ENCODE results near the gene ARHGAP42. TPM values are rescaled to one million over a fixed set of nuclear protein-coding genes. Genes with fewer than 3 reads are reported as not detected.
A peak's percentile ranks its signal among the peaks of the same experiment; 100 is the strongest.

ARHGAP42 gene
- total RNA-seq, 1 donor from 2014 or later: 21.2 TPM

DNA sequence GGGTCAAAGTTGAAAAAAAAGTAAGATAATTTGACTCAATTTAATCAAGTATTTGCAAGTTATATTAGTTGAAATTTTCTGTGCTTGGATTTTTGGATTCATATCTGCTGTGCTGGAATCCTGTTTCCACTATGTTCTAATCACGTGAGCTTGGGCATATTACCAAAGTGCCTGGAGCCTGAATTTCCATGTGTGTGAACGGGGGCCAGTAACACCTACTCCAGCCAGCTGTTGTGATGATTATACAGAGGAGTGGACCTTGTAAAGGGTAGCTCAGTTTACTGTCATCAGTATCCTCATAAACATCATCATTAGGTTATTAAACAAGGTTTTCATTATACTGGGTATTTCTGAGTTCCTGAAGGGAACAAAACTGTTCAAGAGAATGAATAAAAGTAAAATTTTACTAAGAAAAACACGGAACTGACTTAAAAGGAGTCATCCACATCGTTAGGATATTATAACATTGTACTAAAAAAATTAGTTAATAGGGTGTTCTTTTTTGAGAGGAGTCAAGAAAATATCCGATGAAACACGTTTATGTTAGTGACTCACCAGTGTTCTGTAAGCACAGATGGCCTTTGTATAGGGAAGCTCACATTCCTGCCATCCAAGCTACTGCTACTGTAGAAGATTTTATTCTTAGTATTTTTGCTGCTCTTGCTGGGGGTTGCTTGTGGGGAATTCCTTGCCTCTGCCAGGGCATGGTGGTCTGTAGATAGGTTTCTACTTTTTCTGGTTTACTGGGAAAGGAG is 144.1 kb downstream of the ARHGAP42 start:
- DNase-seq (ENCODE audit: low read depth): peak; percentile 37

DNA sequence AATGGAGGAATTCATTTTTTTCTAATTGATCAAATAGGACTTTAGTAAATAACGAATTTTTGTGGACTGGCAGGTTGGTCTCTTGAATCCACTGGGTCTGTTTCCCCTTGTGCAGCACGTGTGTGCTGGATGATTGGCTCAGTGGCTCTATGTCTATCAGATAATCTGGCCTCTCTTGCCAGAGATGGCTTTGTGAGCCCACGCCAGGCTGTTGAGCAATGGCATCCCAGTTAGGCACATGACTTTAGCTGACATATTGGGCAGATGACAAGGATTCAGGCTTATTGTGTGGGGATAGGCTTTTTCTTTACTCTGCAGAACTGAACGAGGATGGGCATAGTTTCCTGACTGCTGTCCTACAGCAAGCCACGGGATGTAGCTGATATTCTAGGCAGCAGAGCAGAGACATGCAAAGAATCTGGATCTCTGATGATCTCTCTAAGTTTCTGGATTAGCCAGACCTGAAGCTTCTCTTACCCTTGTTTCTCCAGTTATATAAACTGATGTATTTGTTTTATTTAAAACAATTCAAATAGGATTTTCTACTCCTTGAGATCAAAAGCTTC is 144.9 kb downstream of the ARHGAP42 start:
- DNase-seq (ENCODE audit: low read depth): no peak

GRCh38 chr11:100832829-100833228 is 145.7 kb downstream of the ARHGAP42 start:
- DNase-seq (ENCODE audit: low read depth): no peak

DNA sequence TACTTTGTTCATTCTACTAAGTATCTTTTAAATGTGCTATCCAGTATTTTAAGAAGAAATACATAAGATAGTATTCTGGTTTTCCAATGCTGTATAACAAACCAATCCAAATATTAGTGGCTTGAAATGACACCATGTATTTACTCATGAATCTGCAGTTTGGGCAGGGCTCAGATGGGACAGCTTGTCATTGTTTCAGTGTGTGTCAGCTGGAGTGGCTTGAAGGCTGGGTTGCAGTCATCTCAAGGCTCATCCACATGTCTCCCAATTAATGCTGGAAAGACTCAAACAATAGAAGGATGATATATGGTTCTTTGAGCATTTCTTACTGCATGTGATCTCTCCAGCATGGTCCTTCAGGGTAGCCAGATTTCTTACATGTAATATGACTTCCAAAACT is 146.2 kb downstream of the ARHGAP42 start:
- peak; percentile 59 for DNase-seq (ENCODE audit: low read depth)

DNA sequence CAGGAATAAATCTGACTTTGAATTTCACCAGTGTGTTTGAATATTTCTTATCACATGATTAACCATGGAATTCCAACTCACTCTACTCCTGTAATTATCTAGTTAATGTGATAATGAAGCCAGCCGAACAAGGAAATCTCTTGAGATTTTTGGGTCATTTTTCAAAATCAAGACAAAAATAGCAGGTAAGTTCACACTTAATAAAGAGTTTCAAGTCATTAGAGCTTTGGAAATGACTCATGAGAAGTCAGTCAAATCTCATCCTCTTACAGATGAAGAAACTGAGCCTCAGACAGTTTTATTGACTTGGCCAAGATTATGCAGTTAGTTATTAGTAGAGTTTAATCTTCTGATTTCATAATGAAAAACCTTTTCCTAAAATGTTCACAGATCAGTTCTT is 148.8 kb downstream of the ARHGAP42 start:
- no peak for DNase-seq (ENCODE audit: low read depth)

DNA sequence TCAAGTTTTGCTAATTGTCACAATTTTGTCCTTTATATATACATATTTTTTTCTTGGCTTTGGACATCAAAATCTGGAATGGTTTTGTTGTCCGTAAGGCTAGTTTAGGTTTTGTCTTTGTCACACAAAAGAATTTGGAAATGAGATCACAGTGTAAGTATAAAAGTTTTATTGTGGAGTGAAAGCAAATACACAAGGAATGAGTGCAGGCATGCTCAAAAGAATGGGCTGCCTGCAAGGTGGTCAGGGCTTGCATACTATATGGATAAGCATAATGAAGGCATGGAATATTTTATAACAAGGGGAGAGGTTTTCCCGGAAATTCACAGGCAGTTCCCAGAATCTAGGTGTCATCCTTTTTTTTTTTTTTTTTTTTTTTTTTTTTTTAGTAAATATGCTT is 150.2 kb downstream of the ARHGAP42 start:
- no peak for DNase-seq (ENCODE audit: low read depth)

DNA sequence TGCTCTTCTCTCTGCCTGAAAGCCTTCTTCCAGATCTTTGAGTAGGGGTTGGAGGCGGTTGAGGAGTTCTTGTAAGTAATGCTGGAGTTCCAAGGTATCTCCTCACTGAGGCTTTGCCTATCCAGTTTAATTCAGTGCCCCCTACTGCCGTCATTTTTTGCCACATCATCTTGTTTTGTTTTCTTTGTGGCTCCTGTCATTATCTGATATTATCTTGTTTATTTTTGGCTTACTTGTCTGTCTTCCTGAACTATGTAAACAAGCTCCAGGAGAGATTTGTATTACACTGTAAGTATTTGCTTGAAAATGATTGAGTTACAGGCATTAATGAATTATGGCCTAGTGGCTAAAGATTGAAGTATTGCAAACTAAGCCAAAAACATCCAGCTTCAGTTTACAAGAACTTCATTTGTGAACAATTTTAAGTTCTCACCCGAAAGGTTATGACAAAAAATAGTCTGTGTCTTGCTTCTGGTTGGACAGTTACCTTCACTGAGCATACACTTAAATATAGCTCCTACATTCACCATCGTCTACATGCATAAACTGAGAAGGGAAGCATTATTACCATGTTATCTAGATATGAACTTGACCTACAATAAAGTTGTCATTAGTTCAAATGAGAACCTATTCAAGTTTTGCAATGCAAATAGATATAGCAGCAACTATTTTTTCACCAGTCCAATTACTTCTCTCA is 154.8 kb downstream of the ARHGAP42 start:
- DNase-seq (ENCODE audit: low read depth): no peak

GRCh38 chr11:100847696-100848216 is 160.7 kb downstream of the ARHGAP42 start:
- no peak for DNase-seq (ENCODE audit: low read depth)

DNA sequence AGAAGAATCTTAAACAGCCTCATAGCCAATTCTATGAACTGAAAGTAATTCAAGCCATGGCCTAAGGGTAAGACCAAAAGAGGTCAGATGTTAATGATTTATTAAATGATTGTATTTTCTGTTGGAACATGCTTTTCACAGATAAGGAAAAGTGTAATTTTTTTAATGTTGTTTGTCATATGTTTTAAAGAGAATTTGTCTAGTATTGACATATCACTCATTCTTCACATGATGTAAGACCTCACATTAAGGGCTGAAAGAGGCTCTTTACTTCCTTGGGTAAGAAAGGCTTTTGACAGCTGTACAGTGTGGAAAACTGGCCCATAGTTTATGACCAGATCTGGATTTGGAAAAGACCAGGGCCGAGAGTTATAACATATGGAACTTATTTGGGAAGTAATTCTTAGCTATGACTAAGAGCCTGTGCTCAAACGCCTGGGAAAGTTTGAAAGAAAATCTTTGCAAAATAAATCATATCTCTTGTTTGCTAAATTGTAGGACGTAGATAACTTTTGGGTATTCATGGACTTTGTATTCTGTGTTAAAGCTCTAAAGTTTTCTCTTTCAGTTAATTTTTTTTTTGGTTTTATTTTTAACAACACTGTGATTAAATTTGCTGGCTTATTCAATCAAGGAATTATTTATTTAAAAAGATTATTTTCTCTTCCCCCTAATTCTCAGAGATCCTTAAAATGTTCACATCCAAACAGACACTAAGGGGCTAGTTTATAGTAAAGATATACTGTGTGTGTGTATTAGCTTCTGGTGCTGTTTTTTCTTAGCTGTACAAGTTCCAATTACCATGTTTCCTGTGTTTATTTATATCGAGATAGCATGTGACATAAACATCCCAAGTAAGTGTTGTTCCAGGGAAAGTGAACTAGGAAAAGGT is 162.2 kb downstream of the ARHGAP42 start:
- DNase-seq (ENCODE audit: low read depth): peak; percentile 41

DNA sequence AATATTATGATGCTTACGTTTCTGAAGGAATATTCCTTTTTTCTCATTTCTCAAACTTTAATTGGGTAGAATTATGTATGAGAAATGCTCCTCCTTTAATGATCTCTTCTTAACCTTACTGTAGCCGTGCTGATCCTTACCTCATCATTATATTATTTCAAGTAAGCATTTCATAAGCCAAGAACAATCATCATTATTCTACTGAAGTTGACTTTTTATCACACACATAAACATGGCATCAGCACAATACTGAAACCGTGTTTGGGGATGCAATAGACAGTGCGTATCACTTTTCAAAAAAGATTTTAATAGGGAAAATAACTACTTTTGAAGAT is 162.8 kb downstream of the ARHGAP42 start:
- no peak for DNase-seq (ENCODE audit: low read depth)

DNA sequence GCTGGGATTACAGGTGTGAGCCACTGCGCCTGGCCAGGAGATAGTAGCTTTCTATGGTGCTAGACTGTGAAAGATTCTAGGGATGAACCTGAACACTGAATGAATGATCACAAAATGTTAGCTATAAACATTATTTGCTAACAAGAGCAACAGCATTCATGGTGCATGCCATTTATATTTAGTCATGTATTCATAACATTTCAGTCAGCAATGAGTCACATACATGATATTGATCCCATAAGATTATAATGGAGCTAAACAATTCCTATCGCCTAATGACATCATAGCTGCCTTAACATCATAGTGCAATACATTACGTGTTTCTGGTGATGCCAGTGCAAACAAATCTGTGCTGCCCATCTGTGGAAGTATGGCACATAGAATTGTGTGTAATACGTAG is 164.1 kb downstream of the ARHGAP42 start:
- DNase-seq (ENCODE audit: low read depth): no peak

DNA sequence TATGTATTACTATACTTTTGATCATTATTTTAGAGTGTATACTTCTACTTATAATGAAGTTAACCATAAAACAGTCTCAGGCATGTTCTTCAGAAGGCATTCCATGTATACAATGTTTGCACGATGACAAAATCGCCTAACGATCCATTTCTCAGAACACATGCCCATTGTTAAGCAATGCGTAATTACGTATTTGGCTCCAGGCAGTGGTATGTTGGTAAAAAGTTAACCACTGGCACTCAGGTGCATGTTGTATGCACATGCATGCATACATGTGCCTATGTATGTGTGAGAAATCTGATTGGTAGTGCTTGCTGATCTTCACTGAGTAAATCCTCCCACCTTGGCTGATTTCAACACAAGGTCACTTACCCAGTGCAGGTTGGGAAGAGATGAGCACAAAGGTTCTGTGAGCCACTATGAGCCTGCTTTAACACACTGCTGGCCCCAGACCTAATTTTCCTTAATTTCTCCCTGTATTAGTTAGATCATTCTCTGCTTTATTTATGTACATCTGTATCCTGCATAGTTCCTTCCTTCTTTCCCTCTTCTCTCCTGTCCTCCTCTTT is 164.6 kb downstream of the ARHGAP42 start:
- no peak for DNase-seq (ENCODE audit: low read depth)

GRCh38 chr11:100855466-100856067 is 168.5 kb downstream of the ARHGAP42 start:
- peak; percentile 65 for DNase-seq (ENCODE audit: low read depth)

- DNase-seq (ENCODE audit: low read depth): no peak
These were observed 170.3 kb downstream of the ARHGAP42 start for GRCh38 chr11:100857236-100858005.

- DNase-seq (ENCODE audit: low read depth): no peak
These were observed 173.4 kb downstream of the ARHGAP42 start for GRCh38 chr11:100860318-100861155.

DNA sequence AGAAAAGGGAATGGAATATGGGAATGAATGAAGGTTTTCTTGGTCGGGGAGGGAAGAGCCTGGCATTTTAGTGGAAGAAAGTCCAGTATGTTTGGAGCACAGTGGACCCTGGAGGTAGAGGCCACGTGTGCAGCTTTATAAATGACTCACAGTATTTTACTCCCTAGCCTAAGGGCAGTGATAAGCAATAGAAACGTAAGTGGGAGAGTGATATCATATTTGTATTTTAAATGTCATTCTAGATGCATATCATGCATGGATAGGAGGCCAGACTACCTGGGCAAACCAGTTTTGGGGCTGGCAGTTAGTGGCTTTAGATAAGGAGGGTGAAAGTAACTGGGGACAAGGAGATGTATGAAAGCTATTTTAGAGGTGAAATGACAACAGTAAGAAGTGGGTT is 174.1 kb downstream of the ARHGAP42 start:
- no peak for DNase-seq (ENCODE audit: low read depth)

- DNase-seq (ENCODE audit: low read depth): peak; percentile 93
These were observed 176.0 kb downstream of the ARHGAP42 start for GRCh38 chr11:100863080-100863581.

DNA sequence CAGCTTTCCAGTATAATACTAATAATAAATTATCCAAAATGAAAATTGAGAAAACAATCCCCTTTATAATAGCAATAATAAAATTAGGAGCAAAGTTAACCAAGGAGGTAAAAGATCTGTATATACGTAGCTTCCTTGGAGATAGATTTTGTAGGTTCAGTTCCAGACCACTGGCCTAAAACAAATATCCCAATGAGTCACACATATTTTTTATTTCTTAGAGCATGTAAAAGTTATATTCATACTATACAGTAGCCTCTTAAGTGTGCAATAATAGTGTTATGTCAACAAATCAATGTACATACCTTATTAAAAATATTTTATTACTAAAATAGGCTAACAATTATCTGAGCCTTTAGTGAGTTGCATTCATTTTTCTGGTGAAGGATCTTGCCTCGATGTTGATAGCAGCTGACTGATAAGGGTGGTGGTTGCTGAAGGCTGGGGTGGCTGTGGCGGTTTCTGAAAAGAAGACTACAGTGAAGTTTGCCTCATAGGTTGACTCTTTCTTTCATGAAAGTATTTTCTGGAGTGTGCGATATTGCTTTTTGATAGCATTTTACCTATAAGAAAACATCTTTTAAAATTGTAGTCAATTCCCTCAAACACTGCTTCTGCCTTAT is 178.5 kb downstream of the ARHGAP42 start:
- DNase-seq (ENCODE audit: low read depth): no peak

All from myocyte (in vitro differentiated cells).